NCI-H2196 treated with DMSO at 0.1 percent for 48 hours (cell line): ENCODE measurements around the gene RBMS1.

ENCODE experiments used
- DNase-seq: peaks from one replicate; lab custom pipeline; 2025; ENCODE audit not compliant: unreplicated experiment; lab: John Stamatoyannopoulos, UW

RBMS1 gene

DNA sequence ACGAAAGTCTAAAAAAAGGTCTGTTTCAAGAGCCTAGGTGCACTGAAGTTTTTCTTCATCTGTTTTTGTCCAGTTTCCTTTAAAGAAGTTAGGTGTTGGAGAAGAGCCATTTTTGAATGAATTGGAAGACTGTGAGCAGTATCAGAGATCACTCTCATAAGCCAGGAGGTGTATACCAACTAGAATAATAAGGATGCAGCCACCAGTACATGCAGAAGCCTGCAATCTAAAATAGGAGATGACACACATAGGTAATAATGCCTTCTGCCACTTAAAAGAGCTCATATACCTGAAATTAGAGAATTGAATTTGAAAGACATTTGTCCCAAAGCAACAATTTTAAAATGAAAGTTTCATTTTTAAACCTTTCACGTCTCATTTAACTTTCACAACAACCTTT, 81.7 kb downstream of the RBMS1 start:
- no peak for DNase-seq

DNA sequence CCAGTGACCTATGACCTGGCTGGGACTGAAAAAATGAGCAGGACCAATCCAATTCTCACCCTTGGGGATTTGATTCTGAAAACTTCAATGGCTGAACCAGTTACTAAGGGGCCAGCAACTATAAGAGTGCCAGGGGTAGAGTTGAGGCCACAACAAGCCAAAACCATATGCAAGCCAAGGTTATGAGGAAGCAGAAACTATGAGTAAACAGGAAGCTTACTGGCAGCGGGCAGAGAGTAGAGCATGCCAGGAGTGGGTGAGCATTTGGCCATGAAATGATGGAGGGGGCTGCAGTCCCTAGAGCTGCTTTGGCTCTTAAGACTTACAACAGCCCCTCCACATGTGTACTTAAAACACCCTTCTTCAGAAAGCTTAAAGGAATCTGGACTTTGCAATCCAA, 82.4 kb downstream of the RBMS1 start:
- DNase-seq = no peak

DNA sequence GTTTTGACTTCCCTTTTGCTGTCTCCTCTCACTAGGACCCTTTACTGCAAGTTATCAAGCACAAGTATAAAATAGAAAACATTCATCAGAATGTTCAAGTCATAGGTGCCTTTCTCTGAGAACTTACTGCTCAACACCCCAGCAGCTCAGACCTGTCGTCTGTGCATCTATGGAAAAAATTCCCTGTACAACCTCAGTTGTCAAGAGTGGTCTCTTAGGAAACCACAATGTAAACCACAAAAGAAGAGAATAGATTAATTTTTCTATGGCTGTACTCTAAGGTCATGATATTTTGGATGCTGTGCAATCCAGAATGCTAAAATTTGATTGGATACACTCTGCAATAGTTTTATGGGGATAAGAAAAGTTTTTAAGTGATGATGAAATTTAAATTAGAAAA, 84.1 kb downstream of the RBMS1 start:
- DNase-seq = no peak

DNA sequence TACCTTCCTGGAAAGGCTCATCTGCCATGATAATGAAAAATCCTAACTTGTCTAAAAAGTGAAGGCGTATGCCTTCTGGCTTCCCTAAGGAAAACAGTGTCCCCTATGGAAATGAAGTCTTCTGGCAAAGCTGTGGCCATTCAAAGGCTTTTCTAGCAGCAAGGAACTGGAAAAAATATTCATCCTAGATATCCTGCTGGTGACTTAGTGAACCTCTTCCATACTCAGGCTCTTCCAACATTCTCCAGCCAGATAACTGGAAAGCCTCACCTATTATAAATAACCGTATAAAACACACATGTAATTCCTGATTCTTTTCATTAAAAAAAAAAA, 84.7 kb downstream of the RBMS1 start:
- DNase-seq = no peak

- no peak for DNase-seq
Observed at GRCh38 chr2:160408173-160408958, 85.2 kb downstream of the RBMS1 start.

GRCh38 chr2:160407393-160408172, 86.0 kb downstream of the RBMS1 start:
- DNase-seq = no peak

DNA sequence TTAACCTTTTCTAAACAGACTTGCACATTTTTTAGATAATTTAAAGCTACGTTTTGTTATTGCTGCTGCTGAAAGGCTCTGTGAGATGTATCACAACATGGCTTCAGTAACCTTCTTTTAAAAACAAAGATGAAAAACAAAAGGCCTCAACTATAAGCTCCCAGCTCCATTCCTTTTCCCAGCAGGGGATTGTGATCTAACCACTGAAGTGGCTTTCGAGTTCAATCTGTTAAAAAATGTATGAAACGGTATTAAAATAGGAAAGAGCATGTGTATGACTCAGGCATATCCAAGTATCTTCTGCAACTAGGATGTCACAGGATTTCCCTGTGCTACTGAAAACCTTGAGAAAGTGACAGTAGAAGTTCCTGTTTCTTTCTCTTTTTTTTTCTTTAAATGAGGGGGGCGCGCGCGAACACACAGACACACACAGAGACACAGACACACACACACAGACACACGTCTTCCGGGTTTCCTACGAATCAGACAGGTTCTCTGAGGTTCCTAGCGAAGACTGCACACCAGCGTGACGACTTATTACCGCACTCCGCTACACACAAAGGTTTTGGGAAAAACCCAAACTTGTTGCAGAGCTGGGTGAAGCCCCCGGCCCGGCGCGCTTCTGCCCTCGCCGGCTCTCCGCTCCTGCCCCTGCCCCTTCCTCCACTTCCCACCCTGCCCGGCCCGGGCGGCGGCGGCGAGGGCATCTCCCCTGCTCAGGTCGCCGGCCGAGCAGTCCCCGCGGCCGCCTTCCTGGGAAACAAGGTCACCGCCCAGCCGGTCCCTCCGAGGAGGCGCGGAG, 86.8 kb downstream of the RBMS1 start:
- no peak for DNase-seq

DNA sequence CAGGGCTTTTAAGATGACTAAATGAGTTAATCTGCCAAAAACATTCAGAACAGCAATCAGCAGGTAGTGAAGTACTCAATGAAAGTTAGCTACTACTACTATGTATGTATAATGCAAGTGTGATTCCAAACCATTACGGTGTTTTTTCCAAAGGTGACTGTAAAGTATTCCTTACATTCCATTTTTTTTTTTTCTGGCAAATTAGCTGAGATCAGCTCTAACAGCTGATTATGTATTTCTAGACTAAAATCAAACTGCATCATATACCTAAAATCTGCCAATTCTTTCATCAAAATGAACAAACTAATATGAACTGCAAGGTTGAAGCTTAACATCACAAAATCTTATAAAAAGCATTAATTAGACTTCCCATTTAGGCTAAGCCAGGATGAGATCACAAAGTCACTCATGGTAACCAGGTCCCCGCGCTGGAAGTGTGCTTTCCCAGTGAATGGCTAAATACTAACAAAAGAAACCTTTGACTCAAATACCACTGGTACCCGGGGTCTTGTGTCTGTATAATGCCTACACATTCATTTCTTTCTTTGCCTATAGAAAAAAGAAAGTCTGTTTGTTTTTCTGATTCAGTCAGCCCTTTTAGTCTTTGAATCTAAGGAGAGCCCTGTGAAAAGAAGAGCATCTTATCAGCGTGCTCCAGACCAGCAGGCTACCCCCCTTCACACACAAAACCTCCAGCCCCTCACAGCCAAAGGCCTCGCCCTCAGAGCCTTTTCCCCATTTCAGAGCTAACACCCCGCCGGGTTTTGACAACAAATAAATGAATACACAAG, 88.3 kb downstream of the RBMS1 start:
- DNase-seq = no peak

DNA sequence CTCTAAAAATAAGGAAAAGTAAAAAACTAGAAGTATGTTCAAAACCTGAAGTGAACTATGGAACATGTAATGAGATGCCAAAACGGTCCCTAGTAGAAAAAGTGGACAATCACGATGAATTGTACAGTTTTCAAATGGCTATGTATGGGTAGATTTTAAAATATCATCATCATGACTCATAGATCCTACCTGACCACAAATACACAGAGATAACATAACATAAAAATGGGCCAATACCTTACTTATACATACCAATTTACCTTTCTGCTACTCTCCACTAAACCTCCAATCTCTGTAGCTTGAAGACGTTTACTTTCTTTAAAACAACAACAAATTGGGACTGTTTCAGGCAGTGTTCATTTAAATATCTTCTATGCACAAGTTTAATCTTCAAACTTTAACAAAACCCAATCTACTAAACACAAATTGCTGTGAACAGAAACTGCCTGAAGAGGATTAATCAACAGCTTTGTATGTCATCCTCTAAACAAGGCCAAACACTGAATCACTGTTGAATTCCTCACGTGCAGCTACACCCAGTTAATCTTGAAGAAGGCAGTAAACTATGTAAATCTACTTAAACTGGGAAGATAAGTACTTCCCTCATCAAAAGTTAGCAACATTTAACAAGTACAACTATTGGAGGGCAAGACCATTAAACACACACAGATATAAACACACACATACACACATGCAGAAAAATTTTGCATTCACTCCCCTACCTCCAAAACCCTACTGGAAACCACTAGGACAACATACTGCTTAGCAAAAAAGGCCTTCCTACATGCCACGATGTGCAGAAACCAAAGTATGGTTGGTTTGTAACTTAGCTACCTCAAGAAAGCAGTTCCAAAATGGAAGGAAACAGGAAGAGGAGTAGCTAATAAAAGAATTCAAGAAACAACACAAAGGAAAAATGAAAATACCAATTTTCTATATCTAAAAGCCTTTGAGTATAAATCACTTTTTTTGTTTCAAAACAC, 90.3 kb downstream of the RBMS1 start:
- no peak for DNase-seq

- DNase-seq = no peak
Observed at GRCh38 chr2:160402501-160402900, 91.1 kb downstream of the RBMS1 start.

DNA sequence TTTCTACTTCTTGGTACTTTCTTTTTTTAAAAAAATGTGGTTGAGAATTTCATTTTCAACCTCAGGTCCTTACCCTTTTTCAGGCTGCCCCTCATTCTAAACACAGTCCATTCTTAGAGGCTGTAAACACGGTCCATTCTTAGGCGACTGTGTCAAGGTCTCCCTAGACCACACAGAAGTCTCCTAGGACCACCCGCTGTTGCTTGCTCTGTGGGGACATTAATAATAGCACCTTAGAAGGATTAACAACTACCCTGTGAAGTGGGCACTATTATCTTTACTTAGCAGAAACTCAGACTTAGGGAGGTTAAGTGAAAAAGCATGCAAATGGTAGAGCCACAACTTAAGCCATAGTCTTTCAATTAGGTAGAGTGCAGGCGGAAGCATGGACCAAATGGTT, 91.7 kb downstream of the RBMS1 start:
- DNase-seq = no peak

DNA sequence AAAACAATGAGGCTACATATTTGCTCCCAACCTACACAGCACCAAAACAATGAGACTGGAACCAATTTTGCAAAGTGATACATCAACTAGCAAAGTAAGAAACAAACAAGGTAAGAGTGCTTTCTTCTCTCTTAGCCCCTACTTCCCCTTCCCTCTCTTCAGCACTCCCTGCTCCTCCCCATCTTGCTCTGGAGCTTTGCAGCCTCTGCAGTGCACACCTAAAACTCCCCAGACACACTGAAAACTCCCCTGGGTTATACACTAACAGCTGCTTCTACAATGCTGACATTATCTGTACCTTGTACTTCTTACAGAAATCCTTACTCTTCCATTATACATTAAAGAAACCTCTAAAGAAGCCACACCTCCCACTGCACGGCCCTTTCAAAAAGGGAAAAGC, 93.7 kb downstream of the RBMS1 start:
- DNase-seq = no peak

DNA sequence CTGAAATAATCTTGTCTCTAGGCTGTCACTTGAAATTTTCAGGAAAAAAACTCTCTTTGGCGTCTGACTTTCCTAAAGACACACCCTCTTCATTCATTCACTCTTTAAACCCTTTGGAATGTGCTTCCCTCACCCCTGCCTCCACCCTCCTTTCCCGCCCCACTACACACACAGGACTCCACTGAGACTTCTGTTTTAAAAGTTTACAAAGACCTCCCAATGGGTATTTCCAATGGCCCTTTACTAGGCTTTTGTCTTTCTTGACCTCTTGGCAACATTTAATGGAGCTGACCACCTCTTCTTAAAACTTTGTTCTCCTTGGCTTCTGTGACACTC, 96.1 kb downstream of the RBMS1 start:
- DNase-seq = no peak

DNA sequence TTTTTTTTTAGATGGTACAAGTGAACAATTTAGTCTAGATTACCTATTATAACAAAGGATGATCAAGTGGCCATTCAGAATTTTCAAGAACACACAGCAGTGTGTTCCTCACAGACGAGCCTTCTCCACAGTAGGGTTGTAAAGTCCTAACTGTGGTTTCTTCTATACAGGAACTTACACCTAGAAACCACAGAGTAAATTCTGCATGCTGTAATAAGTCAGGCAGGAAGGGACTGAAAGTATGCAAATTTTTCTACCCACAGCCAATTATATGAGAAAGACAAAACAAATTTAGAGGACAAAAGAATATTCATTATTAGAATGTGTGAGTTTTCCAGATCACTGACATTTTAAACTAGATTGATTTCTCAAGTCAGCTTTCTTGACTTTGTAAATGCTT, 99.5 kb downstream of the RBMS1 start:
- DNase-seq = no peak

DNA sequence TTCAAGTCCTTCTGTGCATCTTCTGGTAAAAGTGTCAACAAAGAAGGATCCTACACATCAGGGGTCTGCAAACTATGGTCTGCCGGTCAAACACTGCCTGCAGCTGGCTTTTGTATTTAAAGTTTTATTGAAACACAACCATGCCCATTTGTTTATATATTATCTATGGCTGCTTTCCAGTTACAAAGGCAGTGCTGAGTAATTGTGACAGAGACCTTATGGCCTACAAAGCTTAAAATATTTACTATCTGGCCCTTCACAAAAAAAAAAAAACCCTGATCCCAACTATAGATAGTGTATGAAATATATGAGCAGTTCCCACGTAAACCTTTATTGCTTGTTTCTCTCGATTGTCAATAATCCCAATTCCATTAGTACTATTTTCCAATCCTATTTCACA, 101.4 kb downstream of the RBMS1 start:
- DNase-seq = no peak

GRCh38 chr2:160390544-160391455, 102.8 kb downstream of the RBMS1 start:
- DNase-seq = no peak

DNA sequence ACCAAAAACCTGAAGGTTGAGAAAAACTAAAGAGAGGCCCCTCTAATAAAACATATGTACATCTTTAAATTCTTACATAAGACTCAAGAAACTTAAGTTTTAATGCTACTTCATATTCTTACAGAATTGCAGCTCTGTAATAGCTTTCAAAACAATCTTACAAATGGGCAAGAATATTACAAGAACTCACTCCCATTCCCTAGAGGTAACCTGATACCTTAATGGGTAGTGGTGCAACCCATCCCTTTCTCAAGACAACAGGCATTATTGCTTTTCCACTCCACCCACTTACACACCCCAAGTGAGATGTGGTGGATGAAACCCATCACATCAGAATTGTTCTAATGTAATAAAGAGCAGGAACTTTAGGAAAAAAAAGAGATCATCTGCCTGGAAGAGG, 103.7 kb downstream of the RBMS1 start:
- DNase-seq = no peak

GRCh38 chr2:160388464-160389263, 104.9 kb downstream of the RBMS1 start:
- no peak for DNase-seq
